Measurements from ENCODE around the gene GSDMA.
"Not testable (repeated sequence)": the region's sequence is repeated elsewhere in the genome, so short reads cannot be mapped to it uniquely, and the experiment has no call there.

The GSDMA gene

GRCh38 chr17:39929646-39930407, 33.0 kb upstream of the GSDMA start:
- peak; percentile 88 for DNase-seq (ENCODE audit: low read depth)

DNA sequence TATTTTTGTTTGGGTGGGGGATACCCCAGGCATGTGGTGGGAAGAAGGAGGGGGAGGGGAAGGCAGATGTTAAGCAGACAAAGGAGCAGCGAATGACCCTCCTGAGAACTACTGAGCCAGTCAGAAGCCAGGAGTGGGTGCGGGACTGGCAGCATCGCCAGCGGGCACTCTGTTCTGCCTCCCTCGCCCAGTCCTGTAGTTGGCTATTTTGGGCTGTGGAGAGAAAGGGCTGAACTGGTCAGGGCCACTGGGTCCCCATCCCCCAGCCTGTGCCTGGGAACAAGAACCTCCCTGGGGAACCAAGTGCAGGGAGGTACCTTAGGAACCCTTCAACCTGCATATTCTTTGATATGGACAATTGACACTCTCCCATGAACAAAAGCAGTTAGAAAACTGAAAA, 28.9 kb upstream of the GSDMA start:
- no peak for DNase-seq (ENCODE audit: low read depth)

GRCh38 chr17:39934324-39934723, 28.5 kb upstream of the GSDMA start:
- no peak for DNase-seq (ENCODE audit: low read depth)

DNA sequence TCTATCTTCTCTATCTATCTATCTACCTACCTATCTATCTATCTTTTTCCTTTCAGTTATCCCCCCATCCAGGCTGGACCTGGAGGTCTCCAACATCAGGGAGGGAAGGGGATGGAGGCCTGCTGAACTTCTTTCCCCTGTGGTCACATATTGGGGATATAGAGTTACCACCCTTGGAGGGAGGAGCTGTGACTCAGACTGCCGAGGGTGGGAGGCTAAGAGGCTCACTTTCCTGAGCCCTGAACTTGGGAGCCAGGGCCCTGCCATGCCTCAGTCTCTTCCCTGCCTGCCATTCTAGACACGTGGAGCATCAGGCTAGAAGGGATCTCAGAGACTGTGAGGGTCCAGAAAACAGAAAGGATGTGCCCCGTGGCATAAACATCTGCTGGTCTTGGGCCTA, 26.9 kb upstream of the GSDMA start:
- DNase-seq (ENCODE audit: low read depth), result no peak

GRCh38 chr17:39937447-39937846, 25.4 kb upstream of the GSDMA start:
- DNase-seq (ENCODE audit: low read depth), result no peak

- no peak for DNase-seq (ENCODE audit: low read depth)
These were observed 24.5 kb upstream of the GSDMA start for GRCh38 chr17:39938140-39938869.

DNA sequence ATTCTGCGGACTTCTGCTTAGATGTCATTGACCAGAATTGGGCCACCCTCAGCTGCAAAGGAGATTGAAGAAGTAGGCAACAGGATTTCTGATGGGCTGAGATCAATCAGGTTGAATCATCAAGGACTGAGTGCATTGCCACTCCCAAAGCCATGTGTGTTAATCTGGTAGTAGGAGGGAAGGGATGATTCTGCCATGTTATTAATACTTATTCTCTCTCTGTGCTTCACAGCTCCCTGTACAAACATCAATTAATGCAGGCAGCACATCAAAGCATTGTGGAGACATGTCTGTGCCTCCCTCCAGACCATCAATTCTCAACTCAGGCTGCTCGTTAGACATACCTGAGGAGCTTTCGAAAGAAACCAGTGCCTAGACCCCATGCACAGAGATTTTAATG, 23.7 kb upstream of the GSDMA start:
- DNase-seq (ENCODE audit: low read depth), result no peak

GRCh38 chr17:39939588-39940419, 23.0 kb upstream of the GSDMA start:
- DNase-seq (ENCODE audit: low read depth), result peak; percentile 84

- DNase-seq (ENCODE audit: low read depth), result no peak
These were observed 19.0 kb upstream of the GSDMA start for GRCh38 chr17:39943702-39944392.

GRCh38 chr17:39944393-39944711, 18.5 kb upstream of the GSDMA start:
- no peak for DNase-seq (ENCODE audit: low read depth)

DNA sequence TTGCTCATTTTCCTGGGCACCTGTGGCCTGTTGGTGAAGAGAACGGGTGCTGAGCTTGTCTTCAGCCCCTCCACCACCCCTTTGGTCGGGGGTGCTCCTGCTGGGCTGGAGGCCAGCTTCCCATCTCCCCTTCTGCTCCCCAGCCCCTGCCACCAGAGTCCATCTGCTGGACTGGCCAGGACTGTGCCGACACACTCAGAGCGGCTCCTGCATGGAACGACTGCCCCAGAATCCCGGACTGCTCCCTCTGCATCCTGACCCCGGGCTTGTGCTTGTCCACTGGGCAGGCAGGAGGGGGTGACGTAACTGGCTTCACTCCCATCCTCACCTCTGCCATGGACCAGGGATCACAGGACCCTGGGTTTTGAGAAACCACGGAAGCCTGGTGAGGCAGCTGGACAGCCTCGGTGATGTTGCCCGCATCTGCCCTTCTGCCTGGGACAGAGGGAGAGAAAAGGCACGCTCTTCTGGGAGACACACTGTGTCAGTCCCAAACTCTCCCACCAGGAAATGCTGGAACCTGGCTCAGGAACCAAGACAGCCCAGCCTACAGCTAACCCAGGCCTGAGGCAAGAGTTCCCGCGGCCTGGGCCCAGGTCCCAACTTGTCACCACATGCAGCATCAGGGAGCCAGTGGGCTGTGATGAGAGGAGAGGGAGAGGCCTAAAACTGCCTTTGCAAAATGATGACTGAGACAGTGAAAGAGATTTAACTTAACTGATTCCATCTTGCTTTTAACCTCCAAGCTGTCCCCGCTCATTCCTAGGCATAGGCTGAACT, 16.1 kb upstream of the GSDMA start:
- DNase-seq (ENCODE audit: low read depth), result no peak

GRCh38 chr17:39948489-39948828, 14.3 kb upstream of the GSDMA start:
- DNase-seq (ENCODE audit: low read depth), result not testable (repeated sequence)

DNA sequence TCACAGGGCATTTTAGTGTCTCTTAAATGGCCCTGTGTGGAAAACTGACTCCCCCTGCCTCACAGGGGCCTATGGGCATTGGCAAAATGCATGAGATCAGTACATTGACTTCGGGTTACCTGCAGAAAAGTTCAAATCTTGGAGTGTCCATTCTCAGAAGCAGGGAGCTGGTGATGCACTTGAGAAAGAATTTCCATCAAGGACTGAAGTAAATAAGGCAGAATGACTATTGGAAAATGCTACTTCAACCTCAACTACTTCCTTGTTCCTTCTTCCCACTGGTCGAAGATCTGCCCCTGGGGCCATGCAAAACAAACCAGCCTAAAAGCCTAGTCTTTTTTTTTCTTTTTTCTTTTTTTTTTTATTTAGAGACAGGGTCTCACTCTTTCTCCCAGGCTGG, 13.8 kb upstream of the GSDMA start:
- no peak for DNase-seq (ENCODE audit: low read depth)

DNA sequence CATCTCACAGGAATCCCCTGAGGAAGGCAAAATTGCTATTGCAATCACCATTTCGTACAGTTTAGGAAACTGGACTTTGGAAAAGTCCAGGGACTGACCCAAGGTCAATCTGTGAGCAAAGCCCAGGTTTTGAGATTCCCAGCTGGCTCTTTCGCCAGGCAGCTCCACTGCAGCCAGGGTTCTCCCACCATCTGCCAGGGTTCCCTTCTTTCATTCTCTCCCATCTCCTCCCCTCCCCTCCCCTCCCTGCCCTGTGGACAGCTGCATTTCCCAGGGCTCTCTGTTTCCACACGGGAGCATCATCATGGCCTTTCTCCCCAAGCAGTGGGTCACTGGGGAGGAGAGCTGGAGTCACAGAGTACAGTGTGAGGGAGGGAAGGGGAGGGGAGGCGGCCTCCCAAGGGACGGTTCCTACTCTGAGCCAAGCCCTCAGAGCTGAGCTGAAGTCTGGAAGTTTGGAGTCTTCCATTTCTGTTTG, 11.9 kb upstream of the GSDMA start:
- DNase-seq (ENCODE audit: low read depth), result no peak

DNA sequence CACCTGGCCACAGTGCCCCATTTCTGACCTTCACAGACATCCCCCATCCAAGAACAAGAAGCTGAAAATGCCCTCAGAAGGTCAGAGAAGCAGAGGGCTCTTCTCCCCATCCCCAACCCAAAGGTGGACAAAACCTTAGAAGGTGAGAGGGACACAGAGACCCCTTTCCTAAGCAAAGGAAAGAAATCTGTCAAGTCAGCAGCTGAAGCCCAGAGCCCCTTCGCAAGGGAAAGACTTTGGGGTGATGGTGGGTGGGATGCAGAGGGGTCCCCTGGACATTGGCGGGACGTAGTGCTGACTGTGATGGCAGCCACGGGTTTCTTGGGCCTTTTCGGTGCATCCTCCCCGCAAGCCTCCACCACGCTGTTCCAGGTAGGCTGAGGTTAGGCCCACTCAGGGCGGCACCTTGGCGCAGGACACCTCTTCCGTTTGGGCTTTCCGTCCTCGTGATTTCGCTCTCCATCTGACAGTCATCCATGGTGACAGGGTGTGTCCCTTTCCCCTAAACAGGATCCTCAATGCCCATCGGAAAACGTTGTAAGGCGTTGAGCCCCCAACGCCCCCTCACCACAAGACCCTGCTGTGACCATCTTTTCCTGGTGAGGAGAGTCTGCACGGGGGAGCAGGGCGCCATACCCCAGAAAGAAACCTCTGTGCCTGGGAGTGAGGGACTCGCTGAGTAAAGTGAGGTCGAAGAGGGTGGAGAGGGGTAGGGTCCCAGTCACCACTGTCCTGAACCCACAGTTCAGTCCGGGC, 10.7 kb upstream of the GSDMA start:
- no peak for DNase-seq (ENCODE audit: low read depth)

DNA sequence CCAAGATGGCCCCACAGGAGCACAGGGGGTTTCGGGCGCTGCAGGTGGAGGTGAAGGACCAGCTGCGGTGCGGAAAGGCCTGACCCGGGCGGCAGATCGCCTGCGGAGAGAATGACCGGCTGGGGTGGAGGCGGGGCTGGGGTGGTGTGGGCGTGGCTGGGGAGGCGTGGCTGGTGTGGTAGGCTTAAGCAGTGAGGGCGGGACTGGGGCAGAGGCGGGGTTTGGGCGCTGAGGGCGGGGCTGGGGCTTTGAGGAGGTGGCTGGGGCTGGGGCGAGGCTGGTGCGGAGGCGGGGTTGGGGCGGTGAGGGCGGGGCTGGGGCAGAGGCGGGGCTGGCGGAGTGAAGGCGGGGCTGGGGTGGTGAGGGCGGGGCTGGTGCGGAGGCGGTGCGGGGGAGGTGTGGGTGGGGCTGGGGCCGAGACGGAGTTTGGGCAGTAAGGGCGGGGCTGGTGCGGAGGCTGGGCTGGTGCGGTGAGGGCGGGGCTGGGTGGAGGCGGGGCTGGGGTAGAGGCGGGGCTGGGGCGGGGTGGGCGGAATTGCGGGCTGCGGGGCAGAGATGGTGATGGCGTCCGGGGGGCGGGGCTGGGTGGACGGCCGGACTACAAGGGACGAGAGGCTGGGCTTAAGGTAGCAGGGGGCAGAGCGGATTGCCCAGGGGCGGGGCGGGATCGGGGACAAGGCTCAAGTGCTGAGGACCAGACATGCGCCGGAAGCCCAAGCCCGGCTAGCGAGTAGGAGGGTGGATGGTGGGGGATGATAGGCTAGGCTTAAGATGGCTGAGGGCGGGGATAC, 9.9 kb upstream of the GSDMA start:
- peak; percentile 37 for DNase-seq (ENCODE audit: low read depth)

DNA sequence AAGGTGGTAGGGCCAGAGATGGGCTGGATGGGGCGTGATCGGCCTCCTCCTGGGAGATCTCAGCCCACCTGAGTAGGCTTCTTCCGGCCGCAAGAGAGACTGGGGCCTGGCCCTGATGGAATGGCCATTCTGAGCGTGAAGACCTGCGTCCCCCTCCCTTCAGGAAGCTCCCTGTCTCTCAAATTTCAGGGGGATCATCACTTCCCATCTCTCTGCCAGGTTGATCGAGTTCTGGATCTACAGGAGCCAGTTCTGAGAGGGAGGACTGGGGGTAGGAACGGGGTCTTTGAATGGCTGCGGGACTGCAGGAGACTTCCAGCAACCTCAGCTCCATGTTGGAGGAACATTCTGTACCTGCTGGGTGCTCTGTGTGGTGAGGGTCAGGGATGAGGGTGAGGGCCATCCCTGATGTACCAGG, 9.3 kb upstream of the GSDMA start:
- no peak for DNase-seq (ENCODE audit: low read depth)

DNA sequence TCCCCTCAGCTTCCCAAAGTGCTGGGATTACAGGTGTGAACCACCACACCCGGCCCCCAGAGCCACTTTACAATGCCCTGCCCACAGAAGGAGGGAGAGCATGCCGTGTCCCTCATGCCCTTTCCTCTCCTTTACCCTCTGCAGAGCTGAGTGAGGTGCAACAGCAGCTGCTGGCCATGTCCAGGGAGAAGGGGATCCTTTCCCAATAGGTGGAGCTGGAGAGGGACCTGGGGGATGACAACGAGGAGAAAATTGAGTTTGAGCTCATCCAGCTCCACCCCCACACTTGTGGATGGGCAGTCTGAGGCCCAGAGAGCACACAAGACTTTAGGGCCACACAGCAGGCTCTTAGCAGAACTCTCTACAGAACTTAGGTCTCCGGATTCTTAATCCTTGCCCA, 7.9 kb upstream of the GSDMA start:
- no peak for DNase-seq (ENCODE audit: low read depth)

DNA sequence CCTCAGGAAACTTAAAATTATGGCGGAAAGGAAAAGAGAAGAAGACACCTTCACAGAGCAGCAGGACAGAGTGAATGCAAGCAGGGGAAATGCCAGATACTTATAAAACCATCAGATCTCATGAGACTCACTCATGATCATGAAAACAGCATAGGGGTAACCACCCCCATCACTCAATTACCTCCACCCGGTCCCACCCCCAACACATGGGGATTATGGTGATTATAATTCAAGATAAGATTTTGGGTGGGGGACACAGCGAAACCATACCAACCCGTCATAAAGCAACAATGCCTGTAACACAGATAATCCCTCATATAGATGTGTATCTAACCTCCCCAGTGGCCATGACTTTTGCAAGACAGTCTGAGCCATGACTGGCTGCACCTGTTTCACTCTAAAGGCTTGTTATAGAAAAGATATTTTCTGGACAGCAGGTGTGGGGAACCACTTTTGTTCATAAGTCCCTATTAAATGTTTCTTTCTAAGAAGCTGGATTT, 7.0 kb upstream of the GSDMA start:
- no peak for DNase-seq (ENCODE audit: low read depth)

All from HS-5 (cell line).